Stimulated activated CD4-positive, alpha-beta T cell treated with anti-CD3 and anti-CD28 coated beads, Interleukin-12 subunit alpha, Interleukin-12 subunit beta, amount 100 ng/mL, for 48 hours (primary cell): ENCODE data around the gene AGXT2.

ENCODE experiments used
- DNase-seq, 3 donors: peaks; one replicate each; pipeline ENCODE4 v3.0.0-alpha.2; 2020; ENCODE audit warnings: low read depth in 2 of 3, low spot score in 1 of 3

Gene AGXT2, protein sequence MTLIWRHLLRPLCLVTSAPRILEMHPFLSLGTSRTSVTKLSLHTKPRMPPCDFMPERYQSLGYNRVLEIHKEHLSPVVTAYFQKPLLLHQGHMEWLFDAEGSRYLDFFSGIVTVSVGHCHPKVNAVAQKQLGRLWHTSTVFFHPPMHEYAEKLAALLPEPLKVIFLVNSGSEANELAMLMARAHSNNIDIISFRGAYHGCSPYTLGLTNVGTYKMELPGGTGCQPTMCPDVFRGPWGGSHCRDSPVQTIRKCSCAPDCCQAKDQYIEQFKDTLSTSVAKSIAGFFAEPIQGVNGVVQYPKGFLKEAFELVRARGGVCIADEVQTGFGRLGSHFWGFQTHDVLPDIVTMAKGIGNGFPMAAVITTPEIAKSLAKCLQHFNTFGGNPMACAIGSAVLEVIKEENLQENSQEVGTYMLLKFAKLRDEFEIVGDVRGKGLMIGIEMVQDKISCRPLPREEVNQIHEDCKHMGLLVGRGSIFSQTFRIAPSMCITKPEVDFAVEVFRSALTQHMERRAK

DNA sequence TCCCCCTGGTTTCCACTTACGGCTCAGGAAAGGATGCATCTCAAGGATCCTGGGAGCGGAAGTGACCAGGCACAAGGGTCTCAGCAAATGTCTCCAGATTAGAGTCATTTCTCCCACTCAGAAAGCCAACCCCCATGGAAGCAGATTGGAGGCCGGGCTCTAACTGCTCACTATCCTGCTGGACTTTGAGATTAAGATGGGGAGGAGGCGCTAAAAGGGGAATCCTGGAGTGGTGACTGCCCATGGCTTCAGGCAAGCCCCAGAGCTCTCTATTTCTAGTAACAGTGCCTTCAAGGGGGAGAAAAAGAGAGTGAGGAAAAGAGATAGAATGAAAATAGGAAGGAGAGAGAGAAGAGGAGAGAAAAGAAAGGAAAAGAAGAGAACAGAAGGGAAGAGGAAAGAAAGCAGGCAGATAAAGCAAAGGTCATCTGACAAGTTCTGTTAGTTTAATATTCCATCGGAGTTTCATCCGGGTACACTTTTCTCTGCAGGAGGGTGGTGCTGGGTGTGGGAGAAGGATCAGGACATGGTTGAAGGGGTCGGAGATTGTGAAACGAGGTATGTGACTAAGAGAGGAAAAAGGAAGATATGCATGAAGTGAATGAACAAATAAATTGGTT is at the start of gene AGXT2:
Gene AGXT2 (minus strand): TSS at position 165 of the 620 bp plus-strand sequence. CDS start 57 bp downstream, at position 108.
- no peak for DNase-seq

GRCh38 chr5:35096932-35097331 is 49.2 kb upstream of the AGXT2 start:
- no peak for DNase-seq

GRCh38 chr5:35096216-35096615 is 48.5 kb upstream of the AGXT2 start:
- DNase-seq, result no peak

DNA sequence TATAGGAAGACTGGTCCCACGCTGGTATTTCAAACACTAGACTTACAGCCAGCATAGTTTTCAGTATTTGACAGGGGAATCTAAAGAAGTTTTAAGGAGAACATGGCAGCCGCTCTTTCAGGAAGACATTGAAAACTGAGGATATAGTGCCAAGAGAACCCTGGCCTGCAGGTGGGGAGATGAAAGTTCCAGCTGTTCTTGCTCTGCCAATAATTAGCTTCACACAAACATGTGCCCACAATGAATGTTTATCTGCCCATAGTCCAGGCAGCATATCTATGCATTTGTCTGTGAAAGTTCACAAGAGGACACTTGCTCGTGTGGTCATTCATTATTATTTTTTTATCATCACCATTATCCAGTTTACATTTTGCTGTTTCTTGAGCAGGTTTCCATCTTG is 47.6 kb upstream of the AGXT2 start:
- no peak for DNase-seq

- no peak for DNase-seq
These were observed 47.2 kb upstream of the AGXT2 start for GRCh38 chr5:35094948-35095347.

- DNase-seq, result no peak
These were observed 45.0 kb upstream of the AGXT2 start for GRCh38 chr5:35092703-35093102.

DNA sequence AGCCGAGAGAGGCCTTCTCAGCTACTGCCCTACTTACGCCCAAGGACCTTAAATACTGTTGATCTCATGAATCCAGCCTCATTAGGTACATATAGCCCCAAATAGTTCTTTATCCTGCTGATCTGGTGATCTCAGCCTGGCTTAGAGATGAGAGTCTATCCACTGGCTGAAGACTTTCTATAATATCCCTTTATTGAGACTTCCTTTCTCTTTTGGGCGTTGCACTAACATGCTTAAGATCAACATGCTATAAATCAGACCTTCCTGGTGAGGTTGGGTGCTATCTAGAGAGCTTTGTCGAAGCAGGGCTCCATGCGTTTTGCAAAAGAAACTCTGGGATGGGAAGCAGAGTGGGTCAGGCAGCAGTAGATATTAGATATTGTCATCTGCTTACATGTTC is 44.0 kb upstream of the AGXT2 start:
- DNase-seq, result no peak

GRCh38 chr5:35089334-35090314 is 41.9 kb upstream of the AGXT2 start:
- peak; percentile 15 to 59 (median 37) for DNase-seq

GRCh38 chr5:35087991-35088390 is 40.2 kb upstream of the AGXT2 start:
- DNase-seq, result no peak

DNA sequence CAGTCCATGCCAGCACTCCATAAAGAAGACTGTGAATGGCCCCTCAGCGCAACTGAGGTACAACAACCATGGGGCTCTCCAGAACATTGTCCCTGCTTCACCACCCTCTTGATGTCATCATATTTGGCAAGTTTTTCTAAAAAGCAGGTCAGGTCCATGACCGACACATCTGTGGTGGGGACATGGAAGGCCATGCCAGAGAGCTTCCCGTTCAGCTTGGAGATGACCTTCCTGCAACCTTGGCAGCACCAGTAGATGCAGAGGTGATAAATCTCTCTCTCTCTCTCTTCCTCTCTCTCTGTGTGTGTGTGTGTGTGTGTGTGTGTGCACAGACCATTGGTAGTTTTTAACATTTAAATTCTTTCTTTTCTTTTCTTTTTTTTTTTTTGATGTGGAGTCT is 35.4 kb upstream of the AGXT2 start:
- no peak for DNase-seq

GRCh38 chr5:35082530-35082929 is 34.8 kb upstream of the AGXT2 start:
- DNase-seq, result no peak

GRCh38 chr5:35081134-35081533 is 33.4 kb upstream of the AGXT2 start:
- DNase-seq, result no peak

DNA sequence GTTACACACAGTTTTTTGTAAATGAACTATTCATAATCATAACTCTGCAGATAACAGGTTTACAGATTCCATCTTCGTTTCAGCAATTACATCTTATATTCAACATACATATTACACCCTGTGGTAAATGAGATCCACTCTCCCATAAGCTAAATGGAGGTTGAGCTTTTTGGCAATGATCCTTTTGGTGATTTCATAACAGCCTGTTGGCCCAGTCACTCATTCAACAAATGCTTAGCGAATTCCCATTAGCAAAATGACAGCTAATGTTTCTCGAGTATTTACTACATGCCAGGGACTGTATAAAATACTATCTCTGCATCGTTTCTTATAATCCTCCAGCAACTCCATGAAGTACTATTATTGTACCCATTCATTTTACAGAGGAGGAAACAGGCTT is 25.4 kb upstream of the AGXT2 start:
- DNase-seq, result no peak

GRCh38 chr5:35069188-35069587 is 21.4 kb upstream of the AGXT2 start:
- DNase-seq, result no peak

DNA sequence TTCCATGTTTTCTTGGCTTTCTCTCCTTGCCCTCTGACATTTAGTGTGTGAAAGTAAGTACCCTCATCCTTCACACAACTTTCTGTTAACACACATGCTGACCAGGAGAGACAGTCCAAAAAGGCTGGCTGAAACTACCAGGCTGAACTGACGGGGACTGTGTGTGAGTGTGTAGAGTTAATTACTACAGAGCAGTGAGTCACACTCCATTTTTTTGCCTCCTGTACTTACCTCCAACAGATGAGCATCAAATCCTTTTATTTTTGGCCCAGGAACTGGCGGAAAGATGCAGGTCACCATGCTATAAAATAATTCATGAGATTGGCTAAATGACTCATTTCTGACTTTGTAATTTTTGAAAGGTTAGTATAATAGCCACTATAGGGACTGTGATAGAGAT is 20.2 kb upstream of the AGXT2 start:
- no peak for DNase-seq

DNA sequence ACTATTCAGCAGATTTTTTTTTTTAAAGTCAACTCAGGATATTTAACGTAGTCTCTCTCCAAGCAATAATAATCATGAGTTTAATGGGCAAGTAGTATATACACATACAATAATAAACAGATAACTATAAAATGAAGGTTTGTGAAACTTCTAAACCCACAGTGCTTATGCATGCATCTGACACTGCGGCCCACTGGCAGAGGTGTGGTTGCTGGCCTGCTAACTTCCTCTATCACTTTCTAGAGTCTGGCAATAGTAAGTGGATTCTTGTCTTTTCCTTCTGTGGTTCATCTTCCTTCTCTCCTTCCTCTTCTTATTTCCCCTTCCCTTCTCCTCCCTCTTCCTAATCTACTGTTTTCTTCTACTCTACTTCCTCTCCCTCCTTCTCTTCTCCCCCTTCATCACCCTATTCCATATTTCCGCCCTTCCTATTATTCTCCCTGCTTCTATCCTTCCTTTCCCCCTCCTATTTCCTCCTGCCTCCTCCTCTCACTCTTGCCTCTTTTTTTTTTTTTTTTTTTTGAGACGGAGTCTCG is 18.6 kb upstream of the AGXT2 start:
- DNase-seq, result no peak

- no peak for DNase-seq
These were observed 15.7 kb upstream of the AGXT2 start for GRCh38 chr5:35063414-35063813.

- DNase-seq, result no peak
These were observed 13.5 kb upstream of the AGXT2 start for GRCh38 chr5:35061211-35061770.

DNA sequence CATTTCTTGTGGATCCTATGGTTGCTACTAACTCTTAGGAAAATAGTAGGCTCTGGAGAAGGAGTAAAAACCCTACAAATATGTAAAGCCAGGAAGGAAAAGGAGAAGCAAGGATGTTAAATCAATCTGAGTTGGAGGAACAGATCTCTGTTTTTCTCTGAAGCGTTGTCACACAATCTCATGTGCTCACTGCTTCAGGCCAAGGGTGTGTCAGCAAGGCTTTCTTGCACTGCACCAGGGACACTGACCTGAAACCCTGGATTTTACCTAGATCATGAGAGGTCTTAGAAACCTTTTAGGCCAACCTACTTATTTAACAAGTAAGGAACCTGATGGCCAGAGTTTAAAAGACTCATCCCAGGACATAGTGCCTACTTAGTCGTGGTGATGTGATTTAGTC is 12.5 kb upstream of the AGXT2 start:
- DNase-seq, result no peak

DNA sequence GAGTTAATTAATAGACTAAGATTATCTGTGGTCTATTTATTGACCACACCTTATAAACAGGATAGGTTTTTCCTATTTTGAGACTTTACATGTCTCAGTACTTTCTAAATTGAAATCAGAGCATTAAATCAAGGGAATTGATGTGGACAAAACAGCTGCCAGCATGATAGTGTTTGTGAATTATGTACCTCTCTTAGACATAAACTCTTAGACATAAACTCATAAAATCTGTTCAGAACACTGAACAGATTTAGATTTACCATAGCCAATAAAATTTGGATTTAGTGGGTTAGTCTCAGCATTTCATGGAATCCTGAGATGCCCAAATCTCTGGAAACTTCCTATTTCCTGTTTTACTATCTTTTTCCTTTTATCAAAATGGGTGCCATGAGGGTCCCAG is 11.5 kb upstream of the AGXT2 start:
- DNase-seq, result no peak

- DNase-seq, result peak in 1 of 3 donors; percentile 4
These were observed 10.6 kb upstream of the AGXT2 start for GRCh38 chr5:35058374-35058788.
